Activated CD4-positive, alpha-beta memory T cell treated with anti-CD3 and anti-CD28 coated beads for 36 hours (primary cell): ENCODE data around the gene CMTM7. TPM values are rescaled to one million over a fixed set of nuclear protein-coding genes. Genes with fewer than 3 reads are reported as not detected.

ENCODE experiments used
- CTCF ChIA-PET: fragments of 350-600 bp; sonication (Branson Sonifier 250); formaldehyde crosslinking; loops from one replicate; lab custom pipeline; 2021; ENCODE audit warnings: antibody characterized with exemption, inconsistent platforms; lab: Charles Lee
- POLR2A ChIA-PET: fragments of 350-600 bp; sonication (Branson Sonifier 250); formaldehyde crosslinking; loops from one replicate; lab custom pipeline; 2021; ENCODE audit warnings: antibody characterized with exemption; lab: Charles Lee
- DNase-seq: peaks from one replicate; pipeline ENCODE4 v3.0.0-alpha.2; 2020
- H3K27ac Mint-ChIP-seq: one replicate; pipeline ENCODE4 v1.8.0; 2021; ENCODE audit warnings: mixed read lengths
- H3K27me3 Mint-ChIP-seq: one replicate; pipeline ENCODE4 v1.8.0; 2021; ENCODE audit warnings: mixed read lengths
- H3K36me3 Mint-ChIP-seq: one replicate; pipeline ENCODE4 v1.8.0; 2021; ENCODE audit warnings: mixed read lengths
- H3K4me1 Mint-ChIP-seq: one replicate; pipeline ENCODE4 v1.8.0; 2021; ENCODE audit warnings: low read depth, mixed read lengths
- H3K4me3 Mint-ChIP-seq: one replicate; pipeline ENCODE4 v1.8.0; 2021; ENCODE audit warnings: mild to moderate bottlenecking, mixed read lengths
- H3K9me3 Mint-ChIP-seq: one replicate; pipeline ENCODE4 v1.8.0; 2021; ENCODE audit warnings: mixed read lengths
- intact Hi-C: fragments of 100-400 bp; cut with micrococcal nuclease; formaldehyde crosslinking; loops from one replicate; pipeline ENCODE4 v1.15.1; 2023
- total RNA-seq, 2 experiments: library from RNA; stranded (reverse); gene quantifications; one replicate each; pipeline ENCODE4 v1.2.3, GENCODE V29; 2021

CMTM7 gene
- total RNA-seq, 2 experiments from 2014 or later, result 46.1 to 47.1 TPM

DNA sequence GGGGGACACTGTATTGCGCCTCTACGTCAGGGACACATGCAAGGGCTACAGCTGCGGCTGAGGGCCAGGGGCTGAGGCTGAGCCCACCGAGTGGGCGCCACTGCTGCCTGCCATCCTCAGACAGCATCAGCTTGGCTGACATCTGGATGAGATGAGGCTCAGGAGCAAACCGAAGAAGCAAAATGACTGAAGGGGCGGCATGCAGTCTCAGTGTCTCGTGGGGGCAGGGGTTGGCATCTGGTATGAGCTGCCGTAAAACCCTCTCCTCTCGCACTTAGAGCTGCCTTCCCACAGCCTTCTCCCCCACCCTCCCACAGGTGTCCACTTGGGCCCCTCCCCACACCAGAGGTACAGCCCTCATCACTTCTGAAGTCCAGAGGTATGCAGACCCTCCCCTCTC, 24.2 kb upstream of the CMTM7 start:
- CTCF ChIA-PET, result interaction anchor here (1.1 to 9.8 kb wide), 3 partner anchors 7 to 191 kb away, joined by 3 to 116 read pairs (median 3); no protein-coding TSS in a partner anchor
- H3K9me3 Mint-ChIP-seq, result no peaks in the 10 kb centered on the region
- no peaks in the 10 kb centered on the region for H3K27me3 Mint-ChIP-seq
- H3K27ac Mint-ChIP-seq, result no peak overlapping the region
- DNase-seq, result no peak
- intact Hi-C loops, result no loop called here
- peaks cover 2% of the 10 kb centered on the region for H3K36me3 Mint-ChIP-seq
- H3K4me1 Mint-ChIP-seq, result peaks cover 17% of the 10 kb centered on the region
- H3K4me3 Mint-ChIP-seq, result no peak overlapping the region
- POLR2A ChIA-PET, result no interaction called here

DNA sequence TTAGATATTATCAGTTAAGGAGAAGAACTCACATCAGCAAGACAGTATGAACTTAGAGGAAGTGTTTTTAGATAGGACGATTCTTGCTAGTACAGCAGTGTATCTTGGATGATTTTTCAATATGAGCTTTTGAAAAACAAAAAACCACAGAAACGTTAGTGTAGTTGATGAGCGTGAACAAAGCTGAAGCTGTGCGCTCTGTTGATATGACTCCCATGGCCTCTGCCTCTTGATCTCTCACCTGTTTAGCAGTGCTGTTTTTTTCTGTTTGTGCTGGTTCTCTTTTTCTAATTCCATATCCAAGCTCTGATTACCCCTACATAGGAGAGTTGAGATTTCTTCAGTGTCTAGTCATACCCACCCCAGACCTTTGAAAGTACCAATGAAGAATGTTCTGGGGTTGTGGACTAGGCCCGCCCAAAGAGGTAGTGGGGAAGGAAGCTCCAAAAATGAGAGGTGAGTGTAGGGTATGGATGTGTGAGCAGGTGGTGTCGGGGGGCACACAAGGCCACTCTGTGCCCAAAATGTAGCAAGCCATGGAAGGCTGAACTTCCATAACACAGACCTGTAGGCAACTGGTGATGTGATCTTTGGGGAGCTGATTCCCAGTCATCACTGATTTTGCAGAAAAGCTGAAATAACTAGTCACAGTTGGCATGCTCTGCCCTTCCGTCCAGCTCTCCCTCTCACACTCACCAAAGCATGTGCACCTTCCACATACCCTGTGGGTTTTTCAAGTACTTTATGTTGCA, 20.0 kb upstream of the CMTM7 start:
- Mint-ChIP-seq H3K27me3 (no peaks in the 10 kb centered on the region), H3K4me3 (no peak overlapping the region), H3K4me1 (peaks cover 26% of the 10 kb centered on the region), H3K27ac (peak overlapping the region; percentile 78), H3K36me3 (no peaks in the 10 kb centered on the region), H3K9me3 (no peaks in the 10 kb centered on the region)
- intact Hi-C loops, result no loop called here
- DNase-seq, result peak; percentile 27
- POLR2A ChIA-PET, result interaction anchor here (0.6 to 1.5 kb wide), 4 partner anchors 11 to 29 kb away, joined by 3 to 7 read pairs (median 3); partner anchors contain the start of gene CMTM7
- CTCF ChIA-PET, result interaction anchor here (0.8 to 9.8 kb wide), 9 partner anchors 12 to 300 kb away, joined by 3 to 116 read pairs (median 4); no protein-coding TSS in a partner anchor

DNA sequence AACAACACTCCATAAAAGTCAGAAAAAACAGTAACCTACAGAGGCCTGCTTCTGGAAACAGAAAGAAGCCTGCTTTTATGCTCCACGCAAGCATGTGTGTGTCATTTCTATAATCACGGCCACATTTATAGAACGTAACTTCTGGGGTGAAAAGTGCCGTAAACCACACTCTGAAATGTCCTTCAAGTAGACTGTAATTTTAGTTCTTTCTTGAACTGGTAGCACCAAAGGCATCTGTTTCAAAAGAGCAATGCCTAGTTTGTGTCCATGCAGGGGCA, 19.5 kb upstream of the CMTM7 start:
- POLR2A ChIA-PET, result interaction anchor here (0.8 to 1.5 kb wide), 3 partner anchors 10 to 29 kb away, joined by 3 to 7 read pairs (median 3); partner anchors contain the start of gene CMTM7
- Mint-ChIP-seq H3K27ac (peak overlapping the region; percentile 78), H3K4me3 (no peak overlapping the region), H3K27me3 (no peaks in the 10 kb centered on the region), H3K36me3 (no peaks in the 10 kb centered on the region), H3K4me1 (peaks cover 23% of the 10 kb centered on the region), H3K9me3 (no peaks in the 10 kb centered on the region)
- intact Hi-C loops, result no loop called here
- DNase-seq, result no peak
- CTCF ChIA-PET, result interaction anchor here (0.8 to 9.8 kb wide), 8 partner anchors 11 to 194 kb away, joined by 3 to 116 read pairs (median 4); no protein-coding TSS in a partner anchor

DNA sequence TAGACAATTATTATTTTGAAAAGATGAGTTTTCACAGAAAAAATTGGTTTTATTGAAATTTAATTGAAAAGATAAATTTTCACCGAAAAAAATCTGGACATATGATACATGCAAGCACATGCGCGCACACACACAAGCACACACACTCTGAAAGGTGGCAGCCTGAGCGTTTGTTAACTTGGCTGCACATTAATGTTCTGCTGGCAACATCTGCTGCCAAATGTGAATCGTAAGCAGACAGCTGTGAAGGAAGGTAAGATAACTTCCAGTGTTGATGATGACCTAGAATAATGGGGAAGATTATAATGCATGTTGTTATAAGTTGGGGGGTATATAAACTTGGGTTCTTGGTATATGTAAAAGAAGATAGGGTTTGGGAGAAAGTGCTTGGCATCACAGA, 18.4 kb upstream of the CMTM7 start:
- Mint-ChIP-seq H3K36me3 (no peaks in the 10 kb centered on the region), H3K27ac (no peak overlapping the region), H3K27me3 (no peaks in the 10 kb centered on the region), H3K9me3 (no peaks in the 10 kb centered on the region), H3K4me1 (peaks cover 23% of the 10 kb centered on the region), H3K4me3 (no peak overlapping the region)
- intact Hi-C loops, result no loop called here
- POLR2A ChIA-PET, result no interaction called here
- CTCF ChIA-PET, result interaction anchor here (2.8 to 9.8 kb wide), 6 partner anchors 8 to 96 kb away, joined by 14 to 116 read pairs (median 26); no protein-coding TSS in a partner anchor
- DNase-seq, result no peak

DNA sequence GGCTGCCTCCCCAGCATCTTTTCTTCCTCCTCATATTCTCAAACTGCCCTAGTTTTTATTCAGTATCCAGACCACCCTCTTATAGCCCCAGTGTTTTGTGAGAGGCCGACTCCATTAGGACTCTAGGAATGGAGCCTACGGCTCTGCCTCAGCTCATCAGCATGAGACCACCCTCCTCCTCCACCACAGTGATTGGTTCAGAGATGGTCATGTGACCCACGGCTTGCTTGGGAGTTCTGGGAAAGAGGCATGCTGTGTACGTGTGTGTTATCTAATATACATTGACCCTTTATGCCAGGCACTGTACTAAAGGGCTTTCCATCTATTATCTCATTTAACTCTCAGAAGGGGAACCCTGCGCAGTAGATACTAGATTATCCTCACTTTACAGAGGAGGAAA, 17.8 kb upstream of the CMTM7 start:
- Mint-ChIP-seq H3K36me3 (no peaks in the 10 kb centered on the region), H3K4me3 (no peak overlapping the region), H3K9me3 (no peaks in the 10 kb centered on the region), H3K4me1 (peaks cover 23% of the 10 kb centered on the region), H3K27ac (no peak overlapping the region), H3K27me3 (no peaks in the 10 kb centered on the region)
- ChIA-PET POLR2A (no interaction called here), CTCF (interaction anchor here (0.6 to 9.8 kb wide), 17 partner anchors 9 to 196 kb away, joined by 3 to 116 read pairs (median 12); partner anchors contain the start of gene CMTM7)
- no peak for DNase-seq
- intact Hi-C loops, result loop anchor here (2.0 kb wide), 1 partner anchor 77 kb away; no protein-coding TSS in a partner anchor

DNA sequence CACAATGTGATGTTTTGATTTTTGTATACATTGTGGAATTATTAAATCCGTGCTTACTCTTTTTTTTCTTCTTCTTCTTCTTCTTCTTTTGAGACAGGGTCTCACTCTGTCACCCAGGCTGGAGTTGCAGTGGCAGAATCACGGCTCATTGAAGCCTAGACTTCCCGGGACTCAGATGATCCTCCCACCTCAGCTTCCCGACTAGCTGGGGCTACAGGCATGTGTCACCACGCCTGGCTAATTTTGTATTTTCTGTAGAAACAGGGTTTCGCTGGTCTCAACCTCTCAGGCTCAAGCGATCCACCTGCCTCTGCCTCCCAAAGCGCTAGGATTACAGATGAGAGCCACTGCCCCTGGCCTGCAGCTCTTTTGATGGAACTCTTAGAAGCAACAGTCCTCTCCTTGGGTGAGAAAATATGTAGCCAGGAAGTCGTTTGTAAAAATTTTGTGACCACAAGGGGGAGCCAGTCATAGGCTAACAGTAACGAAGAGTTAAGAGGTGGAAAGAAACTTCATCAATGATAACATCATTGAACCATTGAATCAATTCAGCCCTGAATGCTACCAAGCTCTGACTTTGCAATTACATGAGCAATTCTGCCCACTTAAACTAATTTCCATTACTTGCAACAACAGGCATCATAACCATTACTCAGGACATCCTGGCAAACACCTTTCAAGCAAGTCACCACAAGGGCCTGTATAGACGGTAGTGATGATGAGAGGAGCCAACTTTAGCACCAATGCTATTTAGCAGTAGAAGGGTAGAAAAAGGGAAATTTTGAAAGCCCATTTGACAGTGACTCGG, 16.7 kb upstream of the CMTM7 start:
- Mint-ChIP-seq H3K27ac (peak overlapping the region; percentile 53), H3K27me3 (no peaks in the 10 kb centered on the region), H3K9me3 (no peaks in the 10 kb centered on the region), H3K4me1 (peaks cover 23% of the 10 kb centered on the region), H3K4me3 (peak overlapping the region; percentile 5), H3K36me3 (no peaks in the 10 kb centered on the region)
- POLR2A ChIA-PET, result interaction anchor here (0.8 to 3.0 kb wide), 3 partner anchors 21 to 58 kb away, joined by 3 to 11 read pairs (median 3); no protein-coding TSS in a partner anchor
- CTCF ChIA-PET, result interaction anchor here (0.6 to 9.8 kb wide), 40 partner anchors 8 to 304 kb away, joined by 3 to 116 read pairs (median 4); partner anchors contain the start of gene CMTM7
- peak; percentile 67 for DNase-seq
- intact Hi-C loops, result loop anchor here (1.0 to 2.0 kb wide), 4 partner anchors 16 to 93 kb away; partner anchors contain the start of gene CMTM7

DNA sequence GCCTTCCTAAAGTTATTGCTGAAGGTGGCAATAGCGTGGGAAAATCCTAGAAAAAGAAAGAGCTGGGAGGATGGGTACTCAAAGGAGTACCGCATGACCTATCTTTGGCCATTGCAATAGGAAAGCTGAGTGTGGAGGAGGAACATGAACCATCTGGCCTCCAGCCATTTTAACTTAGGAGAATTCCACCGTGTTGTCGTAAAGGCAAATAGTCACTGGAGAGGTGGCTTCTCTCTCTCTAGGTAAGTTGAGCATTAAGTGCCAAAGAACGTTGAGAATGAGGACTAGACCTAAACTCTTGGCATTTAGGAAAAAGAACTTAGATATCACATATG, 16.1 kb upstream of the CMTM7 start:
- Mint-ChIP-seq H3K9me3 (no peaks in the 10 kb centered on the region), H3K27me3 (no peaks in the 10 kb centered on the region), H3K4me1 (peaks cover 23% of the 10 kb centered on the region), H3K36me3 (no peaks in the 10 kb centered on the region), H3K4me3 (no peak overlapping the region), H3K27ac (no peak overlapping the region)
- intact Hi-C loops, result loop anchor here (1.0 to 2.0 kb wide), 4 partner anchors 16 to 93 kb away; partner anchors contain the start of gene CMTM7
- ChIA-PET POLR2A (interaction anchor here (1.2 to 3.0 kb wide), 2 partner anchors 20 to 57 kb away, joined by 3 to 11 read pairs; no protein-coding TSS in a partner anchor), CTCF (interaction anchor here (0.6 to 9.8 kb wide), 27 partner anchors 8 to 304 kb away, joined by 3 to 116 read pairs (median 6); partner anchors contain the start of gene CMTM7)
- DNase-seq, result no peak

DNA sequence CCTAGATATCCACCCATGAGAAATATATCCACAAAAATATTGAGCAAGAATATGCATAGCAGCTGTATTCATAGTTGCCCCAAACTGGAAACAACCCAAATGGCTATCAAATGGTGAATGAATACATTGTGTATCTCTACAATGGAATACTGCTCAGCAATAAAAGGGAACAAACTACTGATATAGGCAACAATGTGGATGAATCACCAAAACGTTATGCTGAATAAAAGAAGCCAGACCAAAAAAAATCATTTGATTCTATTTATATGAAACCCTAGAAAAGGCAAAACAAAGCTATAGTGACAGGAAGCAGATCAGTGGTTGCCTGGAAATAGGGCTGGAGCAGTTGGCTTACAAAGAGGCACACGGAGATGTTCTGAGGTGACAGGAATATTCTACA, 15.5 kb upstream of the CMTM7 start:
- POLR2A ChIA-PET, result interaction anchor here (0.8 to 3.0 kb wide), 2 partner anchors 20 to 39 kb away, joined by 3 to 11 read pairs; no protein-coding TSS in a partner anchor
- no peak overlapping the region for H3K4me3 Mint-ChIP-seq
- H3K36me3 Mint-ChIP-seq, result no peaks in the 10 kb centered on the region
- CTCF ChIA-PET, result interaction anchor here (0.6 to 9.8 kb wide), 20 partner anchors 8 to 303 kb away, joined by 3 to 116 read pairs (median 10); partner anchors contain the start of gene CMTM7
- no peaks in the 10 kb centered on the region for H3K9me3 Mint-ChIP-seq
- peaks cover 20% of the 10 kb centered on the region for H3K4me1 Mint-ChIP-seq
- no peak overlapping the region for H3K27ac Mint-ChIP-seq
- intact Hi-C loops, result no loop called here
- no peak for DNase-seq
- H3K27me3 Mint-ChIP-seq, result no peaks in the 10 kb centered on the region

DNA sequence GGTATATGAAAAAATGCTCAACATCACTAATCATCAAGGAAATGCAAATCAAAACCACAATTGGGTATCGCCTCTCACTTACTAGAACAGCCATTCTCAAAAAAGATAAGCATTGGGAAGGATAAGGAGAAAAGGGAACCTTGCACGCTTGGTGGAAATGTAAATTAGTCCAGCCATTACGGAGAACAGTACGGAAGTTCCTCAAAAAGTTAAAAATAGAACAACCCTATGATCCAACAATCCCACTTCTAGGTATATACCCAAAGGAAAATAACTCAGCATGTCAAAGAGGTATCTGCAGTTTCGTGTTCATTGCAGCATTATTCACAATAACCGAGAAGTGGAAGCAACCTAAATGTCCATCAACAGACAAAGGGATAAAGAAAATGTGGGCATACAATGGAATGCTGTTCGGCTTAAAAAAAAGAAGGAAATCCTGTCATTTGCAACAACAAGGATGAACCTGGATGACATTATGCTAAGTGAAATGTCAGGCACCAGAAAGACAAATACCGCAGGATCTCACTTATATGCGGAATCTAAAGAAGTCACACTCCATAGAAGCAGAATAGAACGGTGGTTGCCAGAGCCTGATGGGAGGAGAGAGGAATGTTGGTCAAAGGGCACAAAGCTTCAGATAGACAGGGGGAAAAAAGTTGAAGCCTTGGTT, 11.7 kb upstream of the CMTM7 start:
- POLR2A ChIA-PET, result no interaction called here
- Mint-ChIP-seq H3K4me3 (no peak overlapping the region), H3K36me3 (no peaks in the 10 kb centered on the region), H3K27me3 (no peaks in the 10 kb centered on the region), H3K4me1 (peaks cover 6% of the 10 kb centered on the region), H3K27ac (no peak overlapping the region), H3K9me3 (no peaks in the 10 kb centered on the region)
- CTCF ChIA-PET, result no interaction called here
- intact Hi-C loops, result no loop called here
- no peak for DNase-seq

DNA sequence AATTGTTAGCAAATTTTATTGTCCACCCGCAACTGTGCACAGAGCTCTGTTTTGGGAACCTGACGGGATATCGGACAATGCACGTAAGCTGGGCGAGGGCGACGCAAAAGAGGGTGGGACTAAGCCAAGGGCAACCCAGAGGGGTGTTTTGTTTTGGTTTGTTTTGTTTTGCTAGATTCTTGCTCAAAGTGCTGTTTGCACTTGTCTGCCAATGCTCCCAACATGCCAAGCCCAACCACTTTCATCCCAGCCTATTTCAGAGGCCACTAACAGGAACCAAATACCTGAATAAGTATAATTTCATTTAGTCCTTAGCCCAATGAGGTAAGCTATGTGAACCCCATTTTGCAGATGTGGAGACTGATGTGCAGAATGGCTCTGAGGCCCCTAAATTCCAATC, 9.7 kb upstream of the CMTM7 start:
- H3K4me3 Mint-ChIP-seq, result no peak overlapping the region
- DNase-seq, result no peak
- no peaks in the 10 kb centered on the region for H3K4me1 Mint-ChIP-seq
- ChIA-PET POLR2A (interaction anchor here (1.2 kb wide), 1 partner anchor 10 kb away, joined by 3 read pairs; no protein-coding TSS in a partner anchor), CTCF (interaction anchor here (1.6 kb wide), 1 partner anchor 86 kb away, joined by 10 read pairs; no protein-coding TSS in a partner anchor)
- no peaks in the 10 kb centered on the region for H3K9me3 Mint-ChIP-seq
- no peak overlapping the region for H3K27ac Mint-ChIP-seq
- H3K36me3 Mint-ChIP-seq, result no peaks in the 10 kb centered on the region
- H3K27me3 Mint-ChIP-seq, result no peaks in the 10 kb centered on the region
- intact Hi-C loops, result no loop called here

DNA sequence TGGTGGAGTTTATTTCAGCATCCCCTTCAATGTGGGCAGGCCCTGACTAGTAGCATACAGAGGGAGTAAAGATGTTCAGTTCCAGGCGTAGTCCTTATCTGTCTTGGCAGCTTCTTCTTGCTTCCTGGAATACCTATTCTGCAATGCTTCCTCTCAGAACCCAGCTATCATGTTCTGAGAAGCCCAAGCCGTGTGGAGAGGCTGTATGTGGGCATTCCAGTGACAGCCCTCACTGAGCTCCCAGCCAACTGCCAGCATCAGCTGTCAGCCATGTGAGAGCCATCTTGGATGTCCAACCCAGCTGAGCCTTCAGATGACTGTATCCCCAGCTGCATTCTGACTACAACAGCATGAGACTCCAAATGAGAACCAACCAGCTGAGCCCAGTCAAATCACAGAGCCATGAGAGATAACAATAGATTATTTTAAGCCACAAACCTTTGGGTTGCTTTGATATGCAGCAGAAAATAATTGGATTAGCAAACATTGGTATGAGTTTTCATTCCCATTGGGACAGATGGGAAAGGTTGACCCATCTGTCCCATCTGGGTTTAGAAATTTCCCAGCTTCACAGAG, 8.4 kb upstream of the CMTM7 start:
- H3K9me3 Mint-ChIP-seq, result no peaks in the 10 kb centered on the region
- ChIA-PET CTCF (interaction anchor here (1.0 to 2.7 kb wide), 3 partner anchors 9 to 84 kb away, joined by 3 to 19 read pairs (median 5); no protein-coding TSS in a partner anchor), POLR2A (interaction anchor here (1.2 kb wide), 1 partner anchor 11 kb away, joined by 3 read pairs; no protein-coding TSS in a partner anchor)
- DNase-seq, result no peak
- H3K27ac Mint-ChIP-seq, result no peak overlapping the region
- no peaks in the 10 kb centered on the region for H3K4me1 Mint-ChIP-seq
- intact Hi-C loops, result no loop called here
- H3K4me3 Mint-ChIP-seq, result no peak overlapping the region
- no peaks in the 10 kb centered on the region for H3K36me3 Mint-ChIP-seq
- no peaks in the 10 kb centered on the region for H3K27me3 Mint-ChIP-seq
